ENCODE data around the gene GRIN2C.

DNA sequence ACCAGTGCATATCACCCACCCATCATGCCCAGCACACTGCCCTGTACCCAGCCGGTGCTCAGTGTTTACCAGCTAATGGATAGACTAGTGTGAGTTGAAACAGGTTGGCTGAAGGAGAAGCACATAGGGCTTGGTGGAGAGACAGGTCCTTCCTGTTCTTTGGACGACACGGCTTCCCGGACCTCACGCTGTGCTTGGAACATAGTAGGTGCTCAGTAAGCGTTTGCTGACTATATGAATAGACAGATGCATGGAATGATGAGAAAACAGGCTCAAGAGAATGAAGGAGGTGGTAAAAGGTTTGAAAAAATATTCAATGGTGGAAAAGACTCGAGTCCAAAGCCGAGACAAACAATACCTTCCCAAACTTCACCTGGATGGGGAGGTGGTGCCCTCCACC is 40.5 kb upstream of the GRIN2C start:
- TF ChIP-seq, protein P1, sequence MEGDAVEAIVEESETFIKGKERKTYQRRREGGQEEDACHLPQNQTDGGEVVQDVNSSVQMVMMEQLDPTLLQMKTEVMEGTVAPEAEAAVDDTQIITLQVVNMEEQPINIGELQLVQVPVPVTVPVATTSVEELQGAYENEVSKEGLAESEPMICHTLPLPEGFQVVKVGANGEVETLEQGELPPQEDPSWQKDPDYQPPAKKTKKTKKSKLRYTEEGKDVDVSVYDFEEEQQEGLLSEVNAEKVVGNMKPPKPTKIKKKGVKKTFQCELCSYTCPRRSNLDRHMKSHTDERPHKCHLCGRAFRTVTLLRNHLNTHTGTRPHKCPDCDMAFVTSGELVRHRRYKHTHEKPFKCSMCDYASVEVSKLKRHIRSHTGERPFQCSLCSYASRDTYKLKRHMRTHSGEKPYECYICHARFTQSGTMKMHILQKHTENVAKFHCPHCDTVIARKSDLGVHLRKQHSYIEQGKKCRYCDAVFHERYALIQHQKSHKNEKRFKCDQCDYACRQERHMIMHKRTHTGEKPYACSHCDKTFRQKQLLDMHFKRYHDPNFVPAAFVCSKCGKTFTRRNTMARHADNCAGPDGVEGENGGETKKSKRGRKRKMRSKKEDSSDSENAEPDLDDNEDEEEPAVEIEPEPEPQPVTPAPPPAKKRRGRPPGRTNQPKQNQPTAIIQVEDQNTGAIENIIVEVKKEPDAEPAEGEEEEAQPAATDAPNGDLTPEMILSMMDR (conservative IDR thresholded peaks at IDR 0.05), result no peak
- no peak for TF ChIP-seq ZFX (IDR thresholded peaks at IDR 0.05)

Data from C4-2B (cell line).